CD4-positive, alpha-beta T cell treated with Interleukin-4 for 4 hours (primary cell): ENCODE data around the gene PDE3A.
"Not testable (repeated sequence)": the region's sequence is repeated elsewhere in the genome, so short reads cannot be mapped to it uniquely, and the experiment has no call there.

Experiments used
- DNase-seq: peaks from one replicate; pipeline ENCODE4 v3.0.0-alpha.2; 2020

PDE3A gene

DNA sequence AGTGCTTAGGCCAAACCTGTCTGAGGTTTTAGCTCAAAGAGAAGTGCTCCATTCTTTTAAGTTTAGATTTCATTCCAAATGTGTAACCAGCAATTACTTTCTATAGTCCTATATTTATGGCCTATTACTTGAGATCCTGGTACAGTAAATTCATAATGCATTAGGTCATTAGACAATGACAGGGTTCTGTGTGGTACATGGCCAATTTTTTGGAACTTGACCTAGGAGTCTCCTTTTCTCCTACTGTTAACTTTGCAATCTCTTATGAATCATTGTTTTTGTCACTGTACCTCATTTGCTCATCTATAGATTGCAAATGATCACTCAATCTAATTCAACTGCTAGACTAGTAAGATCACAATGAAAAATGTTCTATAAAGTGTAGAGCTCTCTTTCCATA is 136.7 kb downstream of the PDE3A start:
- DNase-seq, result no peak

DNA sequence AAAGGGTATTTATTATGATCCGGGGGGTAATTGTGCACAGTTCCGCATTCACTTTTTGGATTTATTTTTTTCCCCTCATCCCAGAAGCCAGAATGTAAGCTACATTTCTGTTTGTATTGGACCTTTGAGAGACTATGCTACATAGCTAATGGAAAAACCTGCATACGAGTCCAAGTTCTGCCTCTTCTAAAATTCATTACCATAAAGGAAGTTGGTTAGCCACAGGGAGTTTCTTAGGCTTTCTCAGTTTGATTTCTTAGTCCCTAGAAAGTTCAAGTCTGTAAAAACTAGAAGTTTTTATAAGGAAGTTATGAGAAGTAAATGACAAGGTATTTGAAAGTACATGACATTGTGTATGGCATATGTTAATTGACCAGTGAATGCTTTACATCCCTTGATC is 138.7 kb downstream of the PDE3A start:
- DNase-seq, result no peak

DNA sequence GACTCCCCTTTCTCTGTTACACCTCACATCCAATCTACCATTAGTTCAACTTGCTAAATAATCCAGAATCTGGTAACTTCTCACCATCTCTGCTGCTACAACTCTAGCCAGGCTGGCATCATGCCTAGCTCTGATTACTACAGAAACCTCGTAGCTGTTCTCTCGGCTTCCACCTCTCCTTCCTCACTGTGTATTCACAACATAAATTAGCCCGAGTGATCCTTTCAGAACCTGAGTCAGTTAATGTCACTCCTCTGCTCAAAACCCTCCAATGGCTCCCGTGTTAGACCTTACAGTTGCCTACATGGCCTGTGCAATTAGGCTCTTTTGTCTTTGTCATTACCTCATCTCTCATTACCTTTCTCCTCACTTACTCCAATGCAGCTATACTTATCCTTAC is 139.4 kb downstream of the PDE3A start:
- no peak for DNase-seq

DNA sequence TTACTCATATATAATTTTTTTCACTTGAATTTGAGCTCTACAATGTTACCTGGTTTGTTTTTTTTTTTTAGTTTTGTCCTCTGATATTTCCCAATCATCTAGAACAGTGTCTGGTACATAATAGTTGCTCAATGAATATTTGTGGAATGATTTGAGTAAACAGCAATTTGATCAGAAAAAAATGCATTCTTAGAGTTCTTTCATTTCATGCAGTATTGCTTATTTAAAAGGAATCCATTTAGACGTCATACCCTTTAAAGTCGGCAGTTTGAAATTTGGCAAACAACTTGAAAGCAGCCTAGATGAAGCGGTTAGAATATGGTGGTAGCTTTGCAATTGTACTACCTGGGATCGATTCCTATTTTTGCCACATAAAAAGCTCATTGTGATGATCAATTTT is 140.0 kb downstream of the PDE3A start:
- no peak for DNase-seq

GRCh38 chr12:20508962-20509361 is 140.6 kb downstream of the PDE3A start:
- DNase-seq, result no peak

DNA sequence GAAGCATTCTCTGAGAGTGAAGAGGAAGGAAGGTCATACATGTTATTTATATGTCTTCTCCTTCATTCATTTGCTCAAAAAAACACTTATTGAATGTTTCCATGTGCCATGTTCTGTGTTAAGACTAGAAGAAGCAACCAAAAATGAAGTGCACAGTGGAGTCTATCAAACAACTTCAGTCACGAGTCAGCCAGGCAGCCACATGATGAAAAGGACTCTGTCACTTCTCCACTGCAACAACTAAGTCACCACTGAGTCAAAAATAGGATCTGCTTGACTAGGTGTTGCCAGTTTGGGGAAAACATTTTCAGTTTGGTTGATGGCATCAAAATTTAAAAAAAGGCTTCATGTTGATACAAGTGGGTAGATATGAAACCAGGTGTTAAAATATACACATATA is 142.5 kb downstream of the PDE3A start:
- DNase-seq, result no peak

DNA sequence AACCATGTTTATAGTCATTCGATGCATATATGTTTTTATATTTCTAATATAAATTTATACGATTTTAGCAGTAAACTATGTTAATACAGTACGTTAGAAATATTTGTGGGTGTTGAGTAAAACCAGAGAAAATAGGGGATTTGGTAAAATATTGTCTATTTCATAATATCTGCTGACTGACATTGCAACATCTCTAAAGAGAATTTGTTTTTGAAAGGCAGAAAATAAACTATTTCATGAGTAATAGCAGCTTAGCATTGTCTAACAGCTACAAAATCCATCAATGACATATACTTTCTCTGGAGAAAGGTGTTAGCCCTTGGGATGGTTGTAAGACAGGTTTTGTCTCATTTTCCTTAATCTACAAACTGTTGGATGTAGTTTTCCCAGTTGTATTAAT is 144.9 kb downstream of the PDE3A start:
- no peak for DNase-seq

DNA sequence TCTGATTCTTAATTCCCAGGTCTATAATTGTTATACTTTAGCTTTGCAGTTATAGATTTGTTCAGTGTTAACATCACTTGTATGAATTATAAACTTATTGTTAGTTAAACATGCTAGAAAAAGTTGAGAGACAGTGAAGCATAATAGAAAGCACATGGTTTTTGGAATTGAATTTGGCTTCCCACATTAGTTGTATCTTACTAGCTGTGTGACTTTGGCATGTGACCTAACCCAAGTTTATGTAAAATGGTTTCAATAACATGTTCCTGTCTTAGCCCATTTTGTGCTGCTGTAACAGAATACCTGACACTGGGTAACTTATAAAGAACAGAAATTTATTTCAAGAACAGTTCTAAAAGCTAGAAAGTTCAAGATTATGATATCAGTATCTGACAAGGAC is 146.3 kb downstream of the PDE3A start:
- no peak for DNase-seq

- DNase-seq, result no peak
Observed at GRCh38 chr12:20520532-20520931, 152.2 kb downstream of the PDE3A start.

GRCh38 chr12:20523658-20524057 is 155.3 kb downstream of the PDE3A start:
- DNase-seq, result no peak

DNA sequence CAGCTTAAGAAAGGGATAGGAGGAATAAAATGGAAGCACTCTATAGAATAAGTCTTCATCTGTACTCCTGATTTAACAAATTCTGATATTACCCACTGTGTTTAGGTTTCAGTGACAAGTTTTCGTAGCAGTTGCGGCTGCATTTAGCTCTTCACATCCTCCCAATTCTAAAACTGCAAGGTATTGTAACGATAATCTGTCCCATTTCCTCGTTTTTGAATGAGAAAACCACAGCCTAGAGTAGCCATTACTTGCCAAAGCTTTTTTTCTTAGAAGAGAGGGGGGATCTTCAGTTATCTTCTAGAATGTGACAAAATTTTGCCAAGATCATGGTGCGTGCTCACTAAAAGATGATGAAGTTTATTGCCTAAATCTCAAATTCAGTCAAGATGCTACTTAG is 155.8 kb downstream of the PDE3A start:
- DNase-seq, result no peak

DNA sequence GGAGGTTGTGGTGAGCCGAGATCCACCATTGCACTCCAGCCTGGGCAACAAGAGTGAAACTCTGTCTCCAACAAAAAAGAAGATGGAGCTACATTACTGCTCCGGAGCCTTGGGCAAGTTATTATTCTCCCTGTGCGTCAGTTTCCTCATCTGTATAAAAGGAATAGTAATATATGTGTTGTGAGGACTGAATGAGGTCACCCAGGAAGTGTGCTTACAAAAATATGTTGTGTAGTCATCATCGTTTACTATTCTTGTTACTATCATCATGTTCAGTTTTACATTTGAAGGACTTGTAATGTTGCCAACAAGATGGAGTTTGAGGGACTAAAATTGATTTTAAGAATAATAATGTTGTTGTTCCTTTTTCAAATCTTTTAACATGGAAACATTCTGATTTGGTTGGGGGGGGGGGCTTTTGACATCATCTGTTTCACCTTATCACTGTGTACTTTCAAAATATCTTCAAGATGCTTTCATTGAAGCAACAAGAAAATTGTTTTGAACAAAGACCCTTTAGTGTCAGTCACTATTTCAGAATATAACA is 156.8 kb downstream of the PDE3A start:
- DNase-seq, result no peak

DNA sequence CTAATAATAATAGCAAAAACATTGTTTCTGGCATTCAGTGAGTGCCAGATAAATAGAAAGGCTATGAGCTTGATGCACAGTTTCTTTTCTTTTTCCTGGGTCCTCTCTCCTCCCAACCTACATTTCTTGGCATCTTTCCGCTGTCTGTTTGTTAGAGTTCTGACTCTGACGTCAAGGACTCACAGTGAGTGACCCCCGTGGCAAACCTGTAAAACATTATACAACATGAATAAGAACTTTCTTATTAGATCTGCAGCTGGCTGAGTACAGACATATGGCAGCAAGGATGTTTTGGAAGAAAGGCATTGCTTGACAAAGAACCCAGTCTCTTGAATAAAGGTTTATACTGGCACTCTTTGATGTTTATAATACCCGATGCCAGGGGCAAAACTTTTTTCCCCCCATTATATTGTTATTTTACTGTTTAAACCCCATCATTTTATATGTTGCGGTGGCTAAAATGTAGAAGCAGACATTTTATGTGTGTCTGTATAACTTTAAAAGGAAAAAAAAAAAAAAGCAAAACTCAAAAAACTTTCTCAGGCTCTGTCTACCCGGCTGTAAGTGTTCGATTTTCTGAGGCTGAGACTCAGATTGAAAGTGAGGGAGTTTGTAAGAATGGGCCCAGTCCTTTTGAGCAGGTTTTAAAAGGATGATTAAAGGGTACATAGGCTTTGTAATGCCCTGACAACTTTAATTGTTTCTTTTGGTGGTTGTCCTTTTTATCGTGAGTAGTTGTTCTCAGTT is 159.3 kb downstream of the PDE3A start:
- no peak for DNase-seq

- no peak for DNase-seq
Observed at GRCh38 chr12:20528208-20528607, 159.9 kb downstream of the PDE3A start.

DNA sequence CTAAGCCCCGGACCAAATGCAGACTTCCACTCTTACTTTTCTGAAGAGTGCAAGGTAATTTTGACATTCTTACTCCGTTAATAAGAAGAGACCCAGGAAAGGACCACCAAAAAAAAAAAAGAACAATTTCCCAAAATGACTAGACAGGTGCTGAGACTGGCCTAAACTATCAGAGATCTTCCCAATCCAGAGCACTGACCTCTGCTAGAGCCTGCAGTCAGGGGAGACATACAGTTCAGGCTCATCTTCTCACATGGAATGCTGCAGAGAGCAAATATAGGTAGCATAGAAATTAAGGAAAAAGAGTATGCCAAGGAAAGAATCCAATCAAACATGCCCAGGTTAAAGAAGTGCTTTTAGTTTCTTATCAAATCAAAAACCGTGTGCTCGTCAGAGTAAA is 177.9 kb downstream of the PDE3A start:
- DNase-seq, result no peak

GRCh38 chr12:20547816-20548575 is 179.7 kb downstream of the PDE3A start:
- no peak for DNase-seq

GRCh38 chr12:20548611-20549010 is 180.3 kb downstream of the PDE3A start:
- DNase-seq, result no peak

DNA sequence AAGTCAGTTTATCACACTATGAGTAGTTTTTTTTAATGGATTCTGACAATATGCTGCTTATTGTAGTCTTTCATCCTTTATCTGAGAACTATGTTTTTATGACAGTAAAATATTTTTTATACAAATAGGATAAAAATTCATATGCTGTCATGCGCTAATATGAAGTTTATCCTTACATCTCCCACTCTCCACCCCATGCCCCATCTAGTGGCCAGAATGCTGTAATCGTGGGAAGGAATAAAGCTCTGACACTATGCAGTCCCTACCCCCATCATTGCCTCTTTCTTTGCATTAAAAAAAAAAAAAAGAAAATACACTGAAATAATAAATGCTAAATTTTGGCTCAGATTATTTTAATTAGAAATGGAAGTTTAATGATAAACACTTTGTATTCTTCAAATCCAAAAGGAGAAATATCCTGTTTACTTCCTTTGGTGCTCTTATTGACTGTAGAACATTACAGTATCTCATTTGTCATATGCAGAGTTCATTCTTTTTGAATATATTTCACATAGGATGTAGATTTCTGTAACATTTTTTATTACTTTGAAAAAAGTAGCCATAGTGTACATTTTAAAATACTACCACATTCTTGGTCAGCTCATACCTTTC is 180.9 kb downstream of the PDE3A start:
- no peak for DNase-seq

- DNase-seq, result not testable (repeated sequence)
Observed at GRCh38 chr12:20551742-20552442, 183.6 kb downstream of the PDE3A start.

- not testable (repeated sequence) for DNase-seq
Observed at GRCh38 chr12:20552586-20552985, 184.2 kb downstream of the PDE3A start.

GRCh38 chr12:20555015-20555414 is 186.7 kb downstream of the PDE3A start:
- DNase-seq, result no peak

- DNase-seq, result no peak
Observed at GRCh38 chr12:20555771-20556170, 187.4 kb downstream of the PDE3A start.

GRCh38 chr12:20557096-20557495 is 188.8 kb downstream of the PDE3A start:
- DNase-seq, result no peak
